ENCODE results near the gene GPX5.

The GPX5 gene

DNA sequence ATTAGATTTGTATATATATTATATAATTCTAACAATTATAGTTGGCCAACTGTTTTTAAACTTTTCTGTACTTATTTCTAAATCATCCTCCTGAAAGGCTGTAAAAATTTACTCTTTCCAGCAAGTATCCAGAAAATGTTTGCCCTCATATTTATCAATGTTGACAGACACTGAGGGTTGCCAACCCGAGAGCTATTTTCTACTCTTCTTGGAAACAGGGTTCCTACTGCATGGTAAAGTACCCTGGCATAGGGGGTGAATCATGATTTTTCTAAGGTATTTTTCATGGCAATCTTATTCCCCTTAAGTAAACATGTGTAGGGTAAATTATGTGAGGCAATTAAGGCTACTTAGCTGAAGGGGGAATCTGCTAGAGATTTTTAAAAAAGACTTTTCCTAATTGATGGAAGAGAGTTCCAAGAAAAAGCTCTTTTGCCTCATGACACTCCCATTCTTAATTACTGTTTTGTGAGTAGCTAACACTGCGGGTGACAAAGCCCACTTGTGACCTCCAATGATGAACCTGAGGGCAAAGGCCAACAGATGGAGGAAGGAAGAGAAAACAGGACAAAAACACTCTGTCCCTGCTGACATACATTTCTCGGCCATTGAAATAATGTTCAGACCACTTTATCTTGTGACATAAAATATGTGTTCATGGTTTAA lies 37.9 kb downstream of the GPX5 start:
- no peak overlapping the region for H2BK12ac ChIP-seq (ENCODE audit: low read length)
- no peaks in the 10 kb centered on the region for H3K36me3 ChIP-seq (replicated peaks in 1 of 2; ENCODE audit: control insufficient read depth in 2 of 2, insufficient read depth in 2 of 2, low read length in 2 of 2)
- DNase-seq (ENCODE audit: low spot score): peak; percentile 73
- no peak overlapping the region for H2AFZ ChIP-seq (ENCODE audit: low read length)
- peak overlapping the region; percentile 95 for H3K27ac ChIP-seq (replicated peaks; ENCODE audit: low read length)
- H3K9ac ChIP-seq (ENCODE audit: low read depth, low read length, poor library complexity): no peak overlapping the region
- peaks cover 0 to 4% of the 10 kb centered on the region in 2 donors for H3K9me3 ChIP-seq (replicated peaks in 1 of 2; ENCODE audit: control insufficient read depth in 2 of 2, insufficient read depth in 1 of 2, low read depth in 1 of 2, low read length in 2 of 2)
- H4K91ac ChIP-seq (ENCODE audit: low read depth, low read length, poor library complexity): no peak overlapping the region
- H3K4ac ChIP-seq (ENCODE audit: low read length): no peak overlapping the region
- peak overlapping the region; percentile 18 for H3K4me2 ChIP-seq (ENCODE audit: insufficient read depth, low read length, poor library complexity, severe bottlenecking)
- no peak overlapping the region for H3K4me3 ChIP-seq (ENCODE audit: low read length in 2 of 2)
- H3K4me1 ChIP-seq (ENCODE audit: control insufficient read depth in 2 of 2, insufficient read depth in 1 of 2, low read depth in 1 of 2, low read length in 2 of 2): peaks cover 3 to 8% of the 10 kb centered on the region in 2 donors
- no peaks in the 10 kb centered on the region for H3K79me1 ChIP-seq (ENCODE audit: low read depth, low read length)
- H4K8ac ChIP-seq (ENCODE audit: low read depth, low read length): no peak overlapping the region
- peaks cover 0 to 15% (median 0%) of the 10 kb centered on the region in 3 experiments for H3K27me3 ChIP-seq (ENCODE audit: control insufficient read depth in 3 of 3, insufficient read depth in 3 of 3, low read depth in 1 of 3, low read length in 3 of 3)
- no peak overlapping the region for H3K23ac ChIP-seq (ENCODE audit: low read depth, low read length, poor library complexity)
- no peak overlapping the region for H2AK5ac ChIP-seq (ENCODE audit: low read depth, low read length)
- H2BK120ac ChIP-seq (ENCODE audit: low read depth, low read length): no peak overlapping the region
- WGBS, 2 donors (ENCODE audit: extremely low coverage in 2 of 2, insufficient read length in 2 of 2, insufficient replicate concordance in 1 of 2): no CpG with 5 or more reads among the region's 3 CpGs
- H2BK5ac ChIP-seq (ENCODE audit: low read length): no peak overlapping the region
- H3K14ac ChIP-seq (ENCODE audit: low read length): no peak overlapping the region
- no peak overlapping the region for H3K18ac ChIP-seq (ENCODE audit: low read length)
- H2BK15ac ChIP-seq (ENCODE audit: low read length): no peak overlapping the region

DNA sequence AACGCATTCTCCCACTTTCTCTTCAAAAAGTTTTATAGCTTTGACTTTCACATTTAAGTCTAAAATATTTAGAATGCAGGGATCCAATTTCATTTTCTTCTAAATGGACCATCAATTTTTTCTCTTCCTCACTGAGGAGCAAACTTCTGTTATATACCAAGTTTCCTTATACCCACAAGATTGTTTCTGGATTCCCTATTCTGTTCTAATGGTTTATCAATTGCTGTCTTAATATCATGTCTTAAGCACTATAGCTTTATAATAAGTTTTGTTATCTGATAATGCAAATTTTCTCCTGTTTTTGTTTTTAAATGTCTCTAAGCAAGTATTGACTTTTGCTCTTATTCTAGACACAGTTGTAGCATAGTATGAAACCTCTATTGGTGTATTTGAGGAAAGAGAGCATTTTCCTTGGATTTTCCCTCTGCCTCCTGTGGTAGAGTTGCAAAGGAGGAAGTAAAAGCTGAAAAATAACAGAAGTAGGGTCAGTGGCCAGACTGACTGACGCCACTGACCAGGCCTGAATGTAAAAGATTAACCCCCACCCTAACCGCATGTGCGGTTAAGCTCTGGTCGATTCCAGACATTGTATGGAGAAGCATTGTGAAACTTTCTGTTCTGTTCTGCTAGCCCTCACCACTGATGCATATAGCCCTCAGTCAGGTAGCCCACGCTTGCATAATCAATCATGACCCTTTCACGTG lies 40.3 kb downstream of the GPX5 start:
- Histone ChIP-seq H3K4me1 (ENCODE audit: control insufficient read depth in 2 of 2, insufficient read depth in 1 of 2, low read depth in 1 of 2, low read length in 2 of 2) (peaks cover 10 to 12% of the 10 kb centered on the region in 2 donors), H3K4me3 (ENCODE audit: low read length in 2 of 2) (no peak overlapping the region), H3K14ac (ENCODE audit: low read length) (no peak overlapping the region), H3K27me3 (ENCODE audit: control insufficient read depth in 3 of 3, insufficient read depth in 3 of 3, low read depth in 1 of 3, low read length in 3 of 3) (peaks cover 0 to under 1% (median 0%) of the 10 kb centered on the region in 3 experiments), H2BK120ac (ENCODE audit: low read depth, low read length) (no peak overlapping the region), H2AFZ (ENCODE audit: low read length) (no peak overlapping the region), H4K91ac (ENCODE audit: low read depth, low read length, poor library complexity) (no peak overlapping the region), H3K23ac (ENCODE audit: low read depth, low read length, poor library complexity) (no peak overlapping the region), H3K36me3 (replicated peaks in 1 of 2; ENCODE audit: control insufficient read depth in 2 of 2, insufficient read depth in 2 of 2, low read length in 2 of 2) (no peaks in the 10 kb centered on the region), H3K18ac (ENCODE audit: low read length) (no peak overlapping the region), H3K9ac (ENCODE audit: low read depth, low read length, poor library complexity) (no peak overlapping the region), H2AK5ac (ENCODE audit: low read depth, low read length) (no peak overlapping the region), H3K9me3 (replicated peaks in 1 of 2; ENCODE audit: control insufficient read depth in 2 of 2, insufficient read depth in 1 of 2, low read depth in 1 of 2, low read length in 2 of 2) (peaks cover 0 to 4% of the 10 kb centered on the region in 2 donors), H3K27ac (replicated peaks; ENCODE audit: low read length) (peak overlapping the region; percentile 16), H3K4me2 (ENCODE audit: insufficient read depth, low read length, poor library complexity, severe bottlenecking) (no peak overlapping the region), H3K79me1 (ENCODE audit: low read depth, low read length) (no peaks in the 10 kb centered on the region), H2BK15ac (ENCODE audit: low read length) (no peak overlapping the region), H4K8ac (ENCODE audit: low read depth, low read length) (no peak overlapping the region), H3K4ac (ENCODE audit: low read length) (no peak overlapping the region), H2BK5ac (ENCODE audit: low read length) (no peak overlapping the region), H2BK12ac (ENCODE audit: low read length) (no peak overlapping the region)
- no CpG with 5 or more reads among the region's 7 CpGs for WGBS, 2 donors (ENCODE audit: extremely low coverage in 2 of 2, insufficient read length in 2 of 2, insufficient replicate concordance in 1 of 2)
- no peak for DNase-seq (ENCODE audit: low spot score)

DNA sequence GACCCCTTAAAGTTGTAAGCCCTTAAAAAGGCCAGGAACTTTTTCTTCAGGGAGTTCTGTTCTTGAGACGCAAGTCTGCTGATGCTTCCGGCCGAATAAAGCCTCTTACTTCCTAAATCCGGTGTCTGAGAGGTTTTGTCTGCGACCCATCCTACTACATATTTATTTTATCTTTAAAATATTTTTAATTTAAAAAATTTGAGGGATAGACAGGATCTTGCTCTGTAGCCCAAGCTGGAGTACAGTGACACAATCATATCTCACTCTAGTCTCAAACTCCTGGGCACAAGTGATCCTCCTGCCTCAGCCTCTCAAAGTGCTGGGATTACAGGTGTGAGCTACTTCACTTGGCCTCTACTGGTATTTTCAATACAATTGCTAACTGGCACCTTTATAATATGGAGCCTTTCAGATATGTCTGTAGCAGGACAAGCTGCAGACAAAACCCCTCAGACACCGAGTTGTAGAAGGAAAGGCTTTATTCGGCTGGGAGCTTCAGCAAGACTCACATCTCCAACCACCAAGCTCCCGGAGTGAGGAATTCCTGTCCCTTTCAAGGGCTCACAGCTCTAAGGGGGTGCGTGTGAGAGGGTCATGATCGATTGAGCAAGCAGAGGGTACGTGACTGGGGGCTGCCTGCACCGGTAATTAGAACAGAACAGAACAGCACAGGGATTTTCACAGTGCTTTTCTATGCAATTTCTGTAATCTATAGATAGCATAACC lies 41.0 kb downstream of the GPX5 start:
- Histone ChIP-seq H3K4ac (ENCODE audit: low read length) (no peak overlapping the region), H3K9ac (ENCODE audit: low read depth, low read length, poor library complexity) (no peak overlapping the region), H3K9me3 (replicated peaks in 1 of 2; ENCODE audit: control insufficient read depth in 2 of 2, insufficient read depth in 1 of 2, low read depth in 1 of 2, low read length in 2 of 2) (peaks cover 0 to 4% of the 10 kb centered on the region in 2 donors), H3K23ac (ENCODE audit: low read depth, low read length, poor library complexity) (no peak overlapping the region), H3K36me3 (replicated peaks in 1 of 2; ENCODE audit: control insufficient read depth in 2 of 2, insufficient read depth in 2 of 2, low read length in 2 of 2) (no peaks in the 10 kb centered on the region), H4K91ac (ENCODE audit: low read depth, low read length, poor library complexity) (no peak overlapping the region), H3K27ac (replicated peaks; ENCODE audit: low read length) (peak overlapping the region; percentile 16), H2AFZ (ENCODE audit: low read length) (no peak overlapping the region), H3K79me1 (ENCODE audit: low read depth, low read length) (no peaks in the 10 kb centered on the region), H2BK12ac (ENCODE audit: low read length) (no peak overlapping the region), H3K4me1 (ENCODE audit: control insufficient read depth in 2 of 2, insufficient read depth in 1 of 2, low read depth in 1 of 2, low read length in 2 of 2) (peaks cover 10 to 12% of the 10 kb centered on the region in 2 donors), H3K14ac (ENCODE audit: low read length) (no peak overlapping the region), H2BK5ac (ENCODE audit: low read length) (no peak overlapping the region), H3K27me3 (ENCODE audit: control insufficient read depth in 3 of 3, insufficient read depth in 3 of 3, low read depth in 1 of 3, low read length in 3 of 3) (no peaks in the 10 kb centered on the region), H3K4me2 (ENCODE audit: insufficient read depth, low read length, poor library complexity, severe bottlenecking) (no peak overlapping the region), H2AK5ac (ENCODE audit: low read depth, low read length) (no peak overlapping the region), H3K18ac (ENCODE audit: low read length) (no peak overlapping the region), H2BK15ac (ENCODE audit: low read length) (no peak overlapping the region), H3K4me3 (ENCODE audit: low read length in 2 of 2) (no peak overlapping the region), H4K8ac (ENCODE audit: low read depth, low read length) (no peak overlapping the region), H2BK120ac (ENCODE audit: low read depth, low read length) (no peak overlapping the region)
- no CpG with 5 or more reads among the region's 12 CpGs for WGBS, 2 donors (ENCODE audit: extremely low coverage in 2 of 2, insufficient read length in 2 of 2, insufficient replicate concordance in 1 of 2)
- DNase-seq (ENCODE audit: low spot score): no peak

DNA sequence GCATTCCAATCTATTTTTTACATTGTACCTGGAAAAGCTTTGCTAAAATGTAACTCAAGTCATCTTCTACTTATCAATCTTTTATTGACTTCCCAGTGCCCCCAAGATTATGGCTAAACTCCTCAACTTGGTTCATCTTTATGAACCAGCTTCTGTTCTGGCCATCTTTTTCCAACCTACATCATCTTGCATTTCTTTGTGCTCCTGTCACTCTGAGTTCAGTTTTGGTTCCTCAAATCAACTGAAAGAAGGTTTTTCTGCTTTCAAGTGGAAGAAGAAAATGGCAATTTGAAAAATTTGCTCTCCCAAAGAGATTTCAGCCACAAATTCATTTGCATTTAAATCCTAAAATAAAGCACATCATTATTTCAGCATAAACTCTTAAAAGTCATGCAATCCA lies 41.8 kb downstream of the GPX5 start:
- Histone ChIP-seq H4K8ac (ENCODE audit: low read depth, low read length) (no peak overlapping the region), H3K14ac (ENCODE audit: low read length) (no peak overlapping the region), H3K4me1 (ENCODE audit: control insufficient read depth in 2 of 2, insufficient read depth in 1 of 2, low read depth in 1 of 2, low read length in 2 of 2) (peaks cover 10 to 12% of the 10 kb centered on the region in 2 donors), H3K27ac (replicated peaks; ENCODE audit: low read length) (no peak overlapping the region), H2AFZ (ENCODE audit: low read length) (no peak overlapping the region), H2AK5ac (ENCODE audit: low read depth, low read length) (no peak overlapping the region), H2BK15ac (ENCODE audit: low read length) (no peak overlapping the region), H3K4me3 (ENCODE audit: low read length in 2 of 2) (no peak overlapping the region), H3K27me3 (ENCODE audit: control insufficient read depth in 3 of 3, insufficient read depth in 3 of 3, low read depth in 1 of 3, low read length in 3 of 3) (no peaks in the 10 kb centered on the region), H3K23ac (ENCODE audit: low read depth, low read length, poor library complexity) (no peak overlapping the region), H2BK120ac (ENCODE audit: low read depth, low read length) (no peak overlapping the region), H3K4me2 (ENCODE audit: insufficient read depth, low read length, poor library complexity, severe bottlenecking) (no peak overlapping the region), H4K91ac (ENCODE audit: low read depth, low read length, poor library complexity) (no peak overlapping the region), H2BK12ac (ENCODE audit: low read length) (no peak overlapping the region), H3K36me3 (replicated peaks in 1 of 2; ENCODE audit: control insufficient read depth in 2 of 2, insufficient read depth in 2 of 2, low read length in 2 of 2) (no peaks in the 10 kb centered on the region), H3K9me3 (replicated peaks in 1 of 2; ENCODE audit: control insufficient read depth in 2 of 2, insufficient read depth in 1 of 2, low read depth in 1 of 2, low read length in 2 of 2) (peaks cover 0 to 4% of the 10 kb centered on the region in 2 donors), H3K18ac (ENCODE audit: low read length) (no peak overlapping the region), H3K79me1 (ENCODE audit: low read depth, low read length) (no peaks in the 10 kb centered on the region), H2BK5ac (ENCODE audit: low read length) (no peak overlapping the region), H3K9ac (ENCODE audit: low read depth, low read length, poor library complexity) (no peak overlapping the region), H3K4ac (ENCODE audit: low read length) (no peak overlapping the region)
- DNase-seq (ENCODE audit: low spot score): no peak

Measured in neuronal stem cell (in vitro differentiated cells).